ENCODE results near the gene AKAP12.

The AKAP12 gene

GRCh38 chr6:151321438-151321837, 81.7 kb downstream of the AKAP12 start:
- Histone ChIP-seq H3K36me3 (ENCODE audit: control insufficient read depth in 2 of 2, insufficient read depth in 2 of 2, low read length in 2 of 2) (no peaks in the 10 kb centered on the region), H3K27me3 (ENCODE audit: control insufficient read depth in 2 of 2, insufficient read depth in 2 of 2, low read length in 2 of 2) (peaks cover 0 to 19% of the 10 kb centered on the region in 2 donors), H3K9ac (ENCODE audit: low read depth in 1 of 2, low read length in 2 of 2) (no peak overlapping the region), H3K27ac (ENCODE audit: low read depth in 2 of 2, low read length in 2 of 2) (no peak overlapping the region), H3K4me3 (ENCODE audit: low read length in 2 of 2) (no peak overlapping the region), H3K9me3 (ENCODE audit: control insufficient read depth in 2 of 2, low read length in 2 of 2) (no peaks in the 10 kb centered on the region), H3K4me1 (ENCODE audit: control insufficient read depth in 2 of 2, insufficient read depth in 2 of 2, low read length in 2 of 2) (peaks cover 0 to 7% of the 10 kb centered on the region in 2 donors)

- H3K27ac ChIP-seq (ENCODE audit: low read depth in 2 of 2, low read length in 2 of 2), result no peak overlapping the region
- H3K9me3 ChIP-seq (ENCODE audit: control insufficient read depth in 2 of 2, low read length in 2 of 2), result no peaks in the 10 kb centered on the region
These were observed 82.8 kb downstream of the AKAP12 start for GRCh38 chr6:151322570-151322969.

GRCh38 chr6:151323791-151324487, 84.2 kb downstream of the AKAP12 start:
- Histone ChIP-seq H3K27me3 (ENCODE audit: control insufficient read depth in 2 of 2, insufficient read depth in 2 of 2, low read length in 2 of 2) (peaks cover 0 to 20% of the 10 kb centered on the region in 2 donors), H3K36me3 (ENCODE audit: control insufficient read depth in 2 of 2, insufficient read depth in 2 of 2, low read length in 2 of 2) (no peaks in the 10 kb centered on the region), H3K4me1 (ENCODE audit: control insufficient read depth in 2 of 2, insufficient read depth in 2 of 2, low read length in 2 of 2) (peaks cover 0 to 7% of the 10 kb centered on the region in 2 donors), H3K9me3 (ENCODE audit: control insufficient read depth in 2 of 2, low read length in 2 of 2) (no peaks in the 10 kb centered on the region), H3K27ac (ENCODE audit: low read depth in 2 of 2, low read length in 2 of 2) (no peak overlapping the region), H3K4me3 (ENCODE audit: low read length in 2 of 2) (no peak overlapping the region), H3K9ac (ENCODE audit: low read depth in 1 of 2, low read length in 2 of 2) (no peak overlapping the region)

More at GRCh38 chr6:151322570-151322969, 82.8 kb downstream of the AKAP12 start:
- no peaks in the 10 kb centered on the region for H3K36me3 ChIP-seq (ENCODE audit: control insufficient read depth in 2 of 2, insufficient read depth in 2 of 2, low read length in 2 of 2)
- peaks cover 0 to 7% of the 10 kb centered on the region in 2 donors for H3K4me1 ChIP-seq (ENCODE audit: control insufficient read depth in 2 of 2, insufficient read depth in 2 of 2, low read length in 2 of 2)
- H3K9ac ChIP-seq (ENCODE audit: low read depth in 1 of 2, low read length in 2 of 2), result no peak overlapping the region
- peaks cover 0 to 20% of the 10 kb centered on the region in 2 donors for H3K27me3 ChIP-seq (ENCODE audit: control insufficient read depth in 2 of 2, insufficient read depth in 2 of 2, low read length in 2 of 2)
- no peak overlapping the region for H3K4me3 ChIP-seq (ENCODE audit: low read length in 2 of 2)

DNA sequence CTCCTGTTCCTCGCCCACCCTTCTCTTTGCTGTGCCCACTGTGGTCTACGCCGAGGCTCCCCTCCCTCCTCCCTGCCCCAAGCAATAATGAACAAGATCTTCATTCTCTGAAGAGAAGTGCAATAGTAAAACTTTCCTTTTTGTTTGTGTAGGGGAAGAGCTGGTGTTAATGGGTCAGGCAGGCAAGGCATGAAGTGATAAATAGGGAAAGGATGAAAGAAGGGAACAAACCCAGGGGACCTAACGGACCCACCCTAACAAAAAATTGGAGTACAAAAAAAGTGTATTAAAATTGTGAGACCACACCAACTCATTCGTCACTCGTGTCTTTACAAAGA, 84.7 kb downstream of the AKAP12 start:
- peaks cover 0 to 20% of the 10 kb centered on the region in 2 donors for H3K27me3 ChIP-seq (ENCODE audit: control insufficient read depth in 2 of 2, insufficient read depth in 2 of 2, low read length in 2 of 2)
- H3K9ac ChIP-seq (ENCODE audit: low read depth in 1 of 2, low read length in 2 of 2), result no peak overlapping the region
- H3K27ac ChIP-seq (ENCODE audit: low read depth in 2 of 2, low read length in 2 of 2), result no peak overlapping the region

GRCh38 chr6:151325075-151326050, 85.6 kb downstream of the AKAP12 start:
- Histone ChIP-seq H3K4me3 (ENCODE audit: low read length in 2 of 2) (peak overlapping the region; percentile 41 to 63), H3K9ac (ENCODE audit: low read depth in 1 of 2, low read length in 2 of 2) (peak overlapping the region in 1 of 2 donors; percentile 51)

More for the DNA sequence above, 84.7 kb downstream of the AKAP12 start:
- H3K4me1 ChIP-seq (ENCODE audit: control insufficient read depth in 2 of 2, insufficient read depth in 2 of 2, low read length in 2 of 2), result peaks cover 0 to 7% of the 10 kb centered on the region in 2 donors
- H3K36me3 ChIP-seq (ENCODE audit: control insufficient read depth in 2 of 2, insufficient read depth in 2 of 2, low read length in 2 of 2), result no peaks in the 10 kb centered on the region
- no peaks in the 10 kb centered on the region for H3K9me3 ChIP-seq (ENCODE audit: control insufficient read depth in 2 of 2, low read length in 2 of 2)
- no peak overlapping the region for H3K4me3 ChIP-seq (ENCODE audit: low read length in 2 of 2)

GRCh38 chr6:151326116-151326825, 86.5 kb downstream of the AKAP12 start:
- Histone ChIP-seq H3K27ac (ENCODE audit: low read depth in 2 of 2, low read length in 2 of 2) (no peak overlapping the region), H3K9ac (ENCODE audit: low read depth in 1 of 2, low read length in 2 of 2) (peak overlapping the region in 1 of 2 donors; percentile 51), H3K27me3 (ENCODE audit: control insufficient read depth in 2 of 2, insufficient read depth in 2 of 2, low read length in 2 of 2) (peaks cover 0 to 20% of the 10 kb centered on the region in 2 donors), H3K4me1 (ENCODE audit: control insufficient read depth in 2 of 2, insufficient read depth in 2 of 2, low read length in 2 of 2) (peaks cover 0 to 7% of the 10 kb centered on the region in 2 donors), H3K36me3 (ENCODE audit: control insufficient read depth in 2 of 2, insufficient read depth in 2 of 2, low read length in 2 of 2) (no peaks in the 10 kb centered on the region), H3K9me3 (ENCODE audit: control insufficient read depth in 2 of 2, low read length in 2 of 2) (no peaks in the 10 kb centered on the region), H3K4me3 (ENCODE audit: low read length in 2 of 2) (peak overlapping the region; percentile 41 to 63)

More at GRCh38 chr6:151325075-151326050, 85.6 kb downstream of the AKAP12 start:
- peak overlapping the region in 1 of 2 donors; percentile 18 for H3K27ac ChIP-seq (ENCODE audit: low read depth in 2 of 2, low read length in 2 of 2)
- peaks cover 0 to 20% of the 10 kb centered on the region in 2 donors for H3K27me3 ChIP-seq (ENCODE audit: control insufficient read depth in 2 of 2, insufficient read depth in 2 of 2, low read length in 2 of 2)
- peaks cover 0 to 7% of the 10 kb centered on the region in 2 donors for H3K4me1 ChIP-seq (ENCODE audit: control insufficient read depth in 2 of 2, insufficient read depth in 2 of 2, low read length in 2 of 2)
- no peaks in the 10 kb centered on the region for H3K36me3 ChIP-seq (ENCODE audit: control insufficient read depth in 2 of 2, insufficient read depth in 2 of 2, low read length in 2 of 2)
- H3K9me3 ChIP-seq (ENCODE audit: control insufficient read depth in 2 of 2, low read length in 2 of 2), result no peaks in the 10 kb centered on the region

DNA sequence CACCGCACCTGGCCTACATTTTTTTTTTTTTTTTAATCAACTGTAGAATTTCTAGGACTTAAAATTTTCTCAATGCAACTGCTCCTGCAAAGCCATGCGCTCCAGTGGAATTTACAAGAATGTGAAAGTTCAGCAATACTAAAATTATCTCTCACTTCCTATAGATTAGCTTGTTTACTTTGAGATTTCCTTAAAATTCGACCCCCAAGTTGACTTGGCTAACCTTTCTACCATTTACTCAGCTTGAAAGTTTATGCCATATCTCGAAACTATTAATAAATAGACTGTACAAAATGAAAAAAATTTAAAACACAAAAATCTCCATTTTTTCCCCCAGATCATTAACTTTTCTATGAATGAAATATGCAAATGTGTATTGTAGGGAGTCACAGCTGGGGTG, 87.3 kb downstream of the AKAP12 start:
- no peak overlapping the region for H3K27ac ChIP-seq (ENCODE audit: low read depth in 2 of 2, low read length in 2 of 2)
- H3K36me3 ChIP-seq (ENCODE audit: control insufficient read depth in 2 of 2, insufficient read depth in 2 of 2, low read length in 2 of 2), result no peaks in the 10 kb centered on the region
- H3K9ac ChIP-seq (ENCODE audit: low read depth in 1 of 2, low read length in 2 of 2), result no peak overlapping the region
- no peak overlapping the region for H3K4me3 ChIP-seq (ENCODE audit: low read length in 2 of 2)
- H3K9me3 ChIP-seq (ENCODE audit: control insufficient read depth in 2 of 2, low read length in 2 of 2), result no peaks in the 10 kb centered on the region
- peaks cover 0 to 7% of the 10 kb centered on the region in 2 donors for H3K4me1 ChIP-seq (ENCODE audit: control insufficient read depth in 2 of 2, insufficient read depth in 2 of 2, low read length in 2 of 2)
- peaks cover 0 to 20% of the 10 kb centered on the region in 2 donors for H3K27me3 ChIP-seq (ENCODE audit: control insufficient read depth in 2 of 2, insufficient read depth in 2 of 2, low read length in 2 of 2)

GRCh38 chr6:151330130-151330696, 90.4 kb downstream of the AKAP12 start:
- Histone ChIP-seq H3K27me3 (ENCODE audit: control insufficient read depth in 2 of 2, insufficient read depth in 2 of 2, low read length in 2 of 2) (peaks cover 0 to 11% of the 10 kb centered on the region in 2 donors), H3K4me3 (ENCODE audit: low read length in 2 of 2) (no peak overlapping the region), H3K9me3 (ENCODE audit: control insufficient read depth in 2 of 2, low read length in 2 of 2) (no peaks in the 10 kb centered on the region), H3K4me1 (ENCODE audit: control insufficient read depth in 2 of 2, insufficient read depth in 2 of 2, low read length in 2 of 2) (peaks cover 0 to 7% of the 10 kb centered on the region in 2 donors), H3K27ac (ENCODE audit: low read depth in 2 of 2, low read length in 2 of 2) (no peak overlapping the region), H3K36me3 (ENCODE audit: control insufficient read depth in 2 of 2, insufficient read depth in 2 of 2, low read length in 2 of 2) (no peaks in the 10 kb centered on the region), H3K9ac (ENCODE audit: low read depth in 1 of 2, low read length in 2 of 2) (no peak overlapping the region)

DNA sequence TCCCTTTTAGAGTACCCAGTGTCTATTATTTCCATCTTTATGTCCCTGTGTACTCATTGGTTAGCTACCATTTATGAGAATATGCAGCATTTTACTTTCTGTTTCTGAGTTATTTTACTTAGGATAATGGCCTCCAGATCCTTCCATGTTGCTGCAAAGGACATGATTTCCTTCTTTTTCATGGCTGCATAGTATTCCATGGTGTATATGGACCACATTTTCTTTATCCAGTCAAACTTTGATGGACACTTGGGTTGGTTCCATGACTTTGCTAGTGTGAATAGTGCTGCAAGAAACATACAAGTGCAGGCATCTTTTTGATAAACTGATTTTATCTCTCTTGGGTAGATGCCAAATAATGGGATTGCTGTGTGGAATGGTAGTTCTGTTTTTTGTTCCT, 96.2 kb downstream of the AKAP12 start:
- Histone ChIP-seq H3K27me3 (ENCODE audit: control insufficient read depth in 2 of 2, insufficient read depth in 2 of 2, low read length in 2 of 2) (no peaks in the 10 kb centered on the region), H3K4me3 (ENCODE audit: low read length in 2 of 2) (no peak overlapping the region), H3K27ac (ENCODE audit: low read depth in 2 of 2, low read length in 2 of 2) (no peak overlapping the region), H3K4me1 (ENCODE audit: control insufficient read depth in 2 of 2, insufficient read depth in 2 of 2, low read length in 2 of 2) (no peaks in the 10 kb centered on the region), H3K36me3 (ENCODE audit: control insufficient read depth in 2 of 2, insufficient read depth in 2 of 2, low read length in 2 of 2) (no peaks in the 10 kb centered on the region), H3K9me3 (ENCODE audit: control insufficient read depth in 2 of 2, low read length in 2 of 2) (no peaks in the 10 kb centered on the region), H3K9ac (ENCODE audit: low read depth in 1 of 2, low read length in 2 of 2) (no peak overlapping the region)

Data from mucosa of rectum (tissue), 2 donors.